ENCODE data around the gene DAGLA.

- TF ChIP-seq CTCF (IDR thresholded peaks at IDR 0.05), result no peak
- no peak for TF ChIP-seq POLR2A (IDR thresholded peaks at IDR 0.05)
These were observed 36.5 kb downstream of the DAGLA start for GRCh38 chr11:61716478-61717285.
